ENCODE results near the gene ARCN1.

Gene ARCN1

GRCh38 chr11:118622376-118623268, 50.4 kb downstream of the ARCN1 start:
- no peak for DNase-seq

- no peak for DNase-seq
Measured at GRCh38 chr11:118623269-118623655, 51.1 kb downstream of the ARCN1 start.

- DNase-seq, result no peak
Measured at GRCh38 chr11:118625036-118625690, 53.0 kb downstream of the ARCN1 start.

- DNase-seq, result no peak
Measured at GRCh38 chr11:118625976-118626375, 53.8 kb downstream of the ARCN1 start.

GRCh38 chr11:118627566-118627965, 55.4 kb downstream of the ARCN1 start:
- no peak for DNase-seq

- DNase-seq, result no peak
Measured at GRCh38 chr11:118628031-118628430, 55.8 kb downstream of the ARCN1 start.

GRCh38 chr11:118628432-118628831, 56.2 kb downstream of the ARCN1 start:
- no peak for DNase-seq

- no peak for DNase-seq
Measured at GRCh38 chr11:118628861-118629549, 56.8 kb downstream of the ARCN1 start.

- DNase-seq, result no peak
Measured at GRCh38 chr11:118629761-118630661, 57.8 kb downstream of the ARCN1 start.

- DNase-seq, result no peak
Measured at GRCh38 chr11:118631142-118631909, 59.1 kb downstream of the ARCN1 start.

- DNase-seq, result no peak
Measured at GRCh38 chr11:118632577-118633318, 60.5 kb downstream of the ARCN1 start.

GRCh38 chr11:118633319-118633690, 61.1 kb downstream of the ARCN1 start:
- no peak for DNase-seq

- no peak for DNase-seq
Measured at GRCh38 chr11:118633979-118634378, 61.8 kb downstream of the ARCN1 start.

- DNase-seq, result no peak
Measured at GRCh38 chr11:118634431-118635236, 62.4 kb downstream of the ARCN1 start.

- no peak for DNase-seq
Measured at GRCh38 chr11:118635237-118635591, 63.0 kb downstream of the ARCN1 start.

GRCh38 chr11:118635642-118636041, 63.4 kb downstream of the ARCN1 start:
- DNase-seq, result no peak

- DNase-seq, result no peak
Measured at GRCh38 chr11:118636569-118637290, 64.5 kb downstream of the ARCN1 start.

- DNase-seq, result no peak
Measured at GRCh38 chr11:118638726-118639125, 66.5 kb downstream of the ARCN1 start.

- no peak for DNase-seq
Measured at GRCh38 chr11:118639899-118640298, 67.7 kb downstream of the ARCN1 start.

Data from activated CD4-positive, alpha-beta T cell treated with anti-CD3 and anti-CD28 coated beads, Interleukin-2, amount 50 U/mL, for 16 hours (primary cell).